ENCODE measurements around the gene EED. TPM values are rescaled to one million over a fixed set of nuclear protein-coding genes. Genes with fewer than 3 reads are reported as not detected.

EED gene
- total and polyA plus RNA-seq, 8 donors: 5.1 to 14.0 (median 8.9) TPM

DNA sequence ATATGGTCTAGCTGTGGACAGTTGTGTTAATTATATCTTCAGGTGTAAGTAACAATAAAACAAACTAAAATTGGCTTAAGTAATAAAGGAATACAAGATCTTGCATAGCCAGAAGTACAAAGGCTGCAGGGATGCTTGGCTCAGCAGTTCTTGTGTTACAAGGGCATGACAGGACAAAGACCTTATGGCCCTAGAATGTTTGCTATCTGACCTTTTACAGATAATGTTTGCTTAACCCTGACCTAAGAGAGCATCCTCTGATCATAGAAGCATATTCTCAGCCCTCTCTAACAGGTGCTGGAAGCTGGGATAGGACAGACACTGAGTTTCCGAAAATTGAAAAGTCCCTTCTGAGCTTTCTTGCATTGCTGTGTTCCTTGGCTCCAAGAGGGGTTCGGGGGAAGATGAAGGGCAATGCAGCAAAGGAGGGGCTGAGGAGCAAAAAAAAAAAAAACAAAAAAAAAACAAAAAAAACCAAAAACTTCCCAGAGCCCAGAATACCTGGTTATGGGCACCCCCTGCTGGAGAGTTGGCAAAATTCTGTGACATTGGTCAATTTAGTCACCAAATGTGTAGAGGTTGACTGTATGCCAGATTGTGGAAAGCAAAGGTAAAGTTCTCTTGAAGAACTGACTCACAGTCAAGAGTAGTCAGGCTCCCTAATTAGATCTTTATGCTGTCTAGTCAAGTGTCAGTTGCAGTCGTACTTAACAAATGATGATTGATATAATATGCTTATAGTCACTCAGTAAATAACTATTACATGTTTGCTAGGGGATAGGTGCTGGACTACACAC, 47.1 kb downstream of the EED start:
- TF ChIP-seq CTCF (IDR thresholded peaks at IDR 0.05): peak; percentile 29 to 61 (median 41)
- intact Hi-C loops (cut with DNase I): loop anchor here in 1 of 3 donors (10.0 kb wide), 1 partner anchor 437 kb away; the partner anchor contains the start of gene CCDC83
- H3K27me3 ChIP-seq: no peaks in the 10 kb centered on the region
- 32 to 39% methylated on average over 3 of the region's 3 CpGs for WGBS, 2 donors
- no peaks in the 10 kb centered on the region for H3K9me3 ChIP-seq
- no peak overlapping the region for H3K27ac ChIP-seq
- FAIRE-seq (peak; percentile 13), ATAC-seq (peak; percentile 81 to 94 (median 91)), DNase-seq (peak in 5 of 6 donors; percentile 21 to 63 (median 44))
- H3K36me3 ChIP-seq: no peaks in the 10 kb centered on the region
- H3K4me1 ChIP-seq: no peaks in the 10 kb centered on the region
- no peak overlapping the region for H3K4me3 ChIP-seq

DNA sequence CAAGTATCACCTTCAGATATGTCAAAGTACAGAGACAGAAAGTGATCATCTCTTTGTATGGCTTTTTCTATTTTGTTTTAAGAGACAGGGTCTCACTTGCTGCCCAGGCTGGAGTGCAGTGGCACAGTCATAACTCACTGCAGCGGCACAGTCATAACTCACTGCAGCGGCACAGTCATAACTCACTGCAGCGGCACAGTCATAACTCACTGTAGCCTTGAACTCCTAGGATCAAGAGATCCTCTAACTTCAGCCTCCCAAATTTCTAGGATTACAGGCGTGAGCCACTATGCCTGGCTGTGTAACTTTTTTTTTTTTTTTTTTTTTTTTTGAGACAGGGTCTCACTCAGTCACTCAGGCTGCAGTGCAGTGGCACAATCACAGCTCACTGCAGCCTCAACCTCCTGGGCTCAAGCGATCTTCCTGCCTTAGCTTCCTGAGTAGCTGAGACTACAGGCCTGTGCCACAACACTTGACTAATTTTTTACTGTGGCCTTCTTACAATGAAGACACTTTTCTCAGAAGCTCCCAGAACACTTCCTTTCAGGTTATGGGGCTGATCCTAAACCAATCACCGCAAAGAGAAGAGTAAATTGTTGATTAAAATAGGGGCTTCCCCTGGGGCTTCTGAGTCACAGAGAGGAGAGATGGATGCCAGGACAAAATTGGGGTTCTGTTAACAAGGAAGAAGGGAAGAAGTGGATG, 48.5 kb downstream of the EED start:
- no peak for FAIRE-seq
- no peaks in the 10 kb centered on the region for H3K27me3 ChIP-seq
- DNase-seq: no peak
- ATAC-seq: no peak
- H3K4me1 ChIP-seq: no peaks in the 10 kb centered on the region
- H3K36me3 ChIP-seq: no peaks in the 10 kb centered on the region
- no peaks in the 10 kb centered on the region for H3K9me3 ChIP-seq
- 90 to 91% methylated on average over 6 of the region's 6 CpGs for WGBS, 2 donors
- H3K4me3 ChIP-seq: no peak overlapping the region
- no peak for TF ChIP-seq CTCF (IDR thresholded peaks at IDR 0.05)
- intact Hi-C loops (cut with DNase I): loop anchor here in 1 of 3 donors (10.0 kb wide), 1 partner anchor 438 kb away; the partner anchor contains the start of gene CCDC83
- H3K27ac ChIP-seq: no peak overlapping the region

DNA sequence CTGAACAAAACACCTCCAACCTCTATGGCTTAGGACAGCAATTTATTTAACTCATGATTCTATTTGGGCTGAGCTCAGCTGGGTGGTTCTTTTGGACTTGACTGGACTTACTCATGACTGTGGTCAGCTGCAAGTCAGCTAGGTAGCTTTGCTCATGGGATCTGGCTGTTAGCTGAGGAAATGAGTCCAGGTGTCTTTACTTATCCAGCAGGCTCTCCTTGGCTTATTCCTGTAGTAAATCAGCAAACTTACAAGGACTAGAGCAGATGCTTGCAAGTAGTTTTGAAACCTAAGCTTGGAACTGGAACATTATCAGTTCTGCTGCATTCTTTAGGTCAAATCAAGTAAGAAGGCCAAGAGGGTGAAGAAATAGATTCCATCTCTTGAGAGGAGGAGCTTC, 49.5 kb downstream of the EED start:
- no peaks in the 10 kb centered on the region for H3K9me3 ChIP-seq
- no peak for TF ChIP-seq CTCF (IDR thresholded peaks at IDR 0.05)
- no peaks in the 10 kb centered on the region for H3K4me1 ChIP-seq
- intact Hi-C loops (cut with DNase I): loop anchor here in 1 of 3 donors (10.0 kb wide), 1 partner anchor 439 kb away; the partner anchor contains the start of gene CCDC83
- FAIRE-seq (no peak), ATAC-seq (no peak), DNase-seq (no peak)
- no peaks in the 10 kb centered on the region for H3K36me3 ChIP-seq
- H3K27ac ChIP-seq: no peak overlapping the region
- H3K27me3 ChIP-seq: no peaks in the 10 kb centered on the region
- H3K4me3 ChIP-seq: no peak overlapping the region

- WGBS, 2 donors: 0 to 1% methylated on average over 6 of the region's 6 CpGs
- Histone ChIP-seq H3K27me3 (no peaks in the 10 kb centered on the region), H3K4me3 (peak overlapping the region in 2 of 4 donors; percentile 69 to 86), H3K27ac (peak overlapping the region in 2 of 4 donors; percentile 71 to 83), H3K36me3 (no peaks in the 10 kb centered on the region), H3K9me3 (no peaks in the 10 kb centered on the region), H3K4me1 (peaks cover 0 to 9% (median 7%) of the 10 kb centered on the region in 3 donors)
- ATAC-seq: no peak
- DNase-seq: no peak
- FAIRE-seq: no peak
- intact Hi-C loops (cut with DNase I): no loop called here
- TF ChIP-seq CTCF (IDR thresholded peaks at IDR 0.05): no peak
Observed at GRCh38 chr11:86301742-86302091, 57.2 kb downstream of the EED start.
